ENCODE measurements around the gene KCTD11. TPM values are rescaled to one million over a fixed set of nuclear protein-coding genes. Genes with fewer than 3 reads are reported as not detected.

KCTD11 gene
- total and polyA plus RNA-seq, 2 of the 13 experiments (the other 11 are each of a cell fraction or from before 2014, with no cell fraction given), result 1.6 to 2.6 TPM

DNA sequence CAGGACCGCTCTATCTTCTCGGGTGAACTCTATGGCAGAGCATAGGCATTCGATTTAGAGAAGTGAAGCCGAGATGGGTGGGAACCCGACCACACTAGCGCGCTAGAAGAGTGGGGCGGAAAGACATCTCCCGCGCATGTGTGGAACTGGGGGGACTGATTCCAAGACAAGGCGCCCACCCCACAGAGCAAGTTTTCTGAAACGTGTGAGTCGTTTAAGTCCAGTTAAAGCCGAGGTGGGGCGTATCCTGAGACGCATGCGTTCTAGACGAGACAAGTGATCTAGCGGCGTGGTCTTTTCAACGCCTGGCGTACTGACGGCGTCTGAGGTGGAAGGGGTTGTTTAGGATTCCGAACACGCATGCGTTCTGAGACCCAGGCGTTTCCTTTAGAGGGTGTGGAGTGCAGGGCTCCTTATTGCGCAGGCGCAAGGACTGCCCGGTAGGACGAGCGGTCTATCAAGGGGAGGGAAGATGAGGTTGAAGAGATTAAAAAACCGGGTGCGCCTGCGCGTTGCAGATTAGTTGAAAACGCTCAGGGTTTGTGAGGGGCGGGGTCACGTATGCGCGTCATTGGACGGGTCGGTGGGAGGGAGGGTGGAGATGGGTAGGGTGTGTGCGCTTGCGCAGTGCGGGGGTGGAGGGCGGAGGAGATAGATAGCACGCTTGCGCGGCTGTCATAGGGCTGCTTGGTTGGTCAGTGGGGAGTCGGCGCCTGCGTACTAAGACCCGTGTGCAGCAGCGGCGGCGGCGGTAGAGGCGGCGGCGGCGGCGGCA, 44.9 kb upstream of the KCTD11 start, which contains the start of gene EIF5A (continued):
- TF ChIP-seq FOXP4 (CRISPR knock-in tag; IDR thresholded peaks at IDR 0.05) (peak; percentile 37), REL (CRISPR knock-in tag; conservative IDR thresholded peaks at IDR 0.05) (no peak), ZBTB20 (CRISPR knock-in tag; IDR thresholded peaks at IDR 0.05; ENCODE audit: borderline replicate concordance, low read depth) (0 out of 2 replicates have a peak, but pooled peaks have one; percentile 34), XBP1 (CRISPR knock-in tag; IDR thresholded peaks at IDR 0.05) (no peak), JDP2 (CRISPR knock-in tag; IDR thresholded peaks at IDR 0.05; ENCODE audit: borderline replicate concordance) (no peak), PHF21A (CRISPR knock-in tag; IDR thresholded peaks at IDR 0.05) (peak; percentile 46; the same call in 1 of the 2 replicates), RARG (CRISPR knock-in tag; IDR thresholded peaks at IDR 0.05; ENCODE audit: low read depth) (no peak), GATAD1 (CRISPR knock-in tag; IDR thresholded peaks at IDR 0.05) (peak; percentile 32), ETV6 (CRISPR knock-in tag; conservative IDR thresholded peaks at IDR 0.05) (no peak; the same call in 1 of the 2 replicates), NONO (IDR thresholded peaks at IDR 0.05) (no peak), NONO (CRISPR knock-in tag; conservative IDR thresholded peaks at IDR 0.05) (peak; percentile 64; the same call in 1 of the 2 replicates), NR2F6 (IDR thresholded peaks at IDR 0.05) (no peak), NR2F6 (CRISPR knock-in tag; IDR thresholded peaks at IDR 0.05) (no peak), NFKBIZ (CRISPR knock-in tag; IDR thresholded peaks at IDR 0.05) (no peak), SIN3A (IDR thresholded peaks at IDR 0.05; ENCODE audit: borderline replicate concordance, low read depth, low read length) (peak; percentile 62; the same call in 1 of the 2 replicates), ZBTB14 (CRISPR knock-in tag; IDR thresholded peaks at IDR 0.05) (no peak), KLF9 (CRISPR knock-in tag; IDR thresholded peaks at IDR 0.05; ENCODE audit: low read depth) (no peak), MIER3 (CRISPR knock-in tag; IDR thresholded peaks at IDR 0.05; ENCODE audit: borderline replicate concordance) (no peak), FOXM1 (CRISPR knock-in tag; IDR thresholded peaks at IDR 0.05) (no peak), POLR2AphosphoS5 (IDR thresholded peaks at IDR 0.05; ENCODE audit: low read depth, low read length) (peak; percentile 97), ASH2L (IDR thresholded peaks at IDR 0.05; ENCODE audit: insufficient read length, low read depth, low read length) (peak; percentile 21), ZNF296 (CRISPR knock-in tag; conservative IDR thresholded peaks at IDR 0.05) (no peak), ATM (IDR thresholded peaks at IDR 0.05; ENCODE audit: borderline replicate concordance) (no peak), BHLHE40 (IDR thresholded peaks at IDR 0.05; ENCODE audit: low read length) (no peak), ZNF274 (CRISPR knock-in tag; IDR thresholded peaks at IDR 0.05) (0 out of 2 replicates have a peak, but pooled peaks have one; percentile 61)
- TF ChIP-seq, protein P1, sequence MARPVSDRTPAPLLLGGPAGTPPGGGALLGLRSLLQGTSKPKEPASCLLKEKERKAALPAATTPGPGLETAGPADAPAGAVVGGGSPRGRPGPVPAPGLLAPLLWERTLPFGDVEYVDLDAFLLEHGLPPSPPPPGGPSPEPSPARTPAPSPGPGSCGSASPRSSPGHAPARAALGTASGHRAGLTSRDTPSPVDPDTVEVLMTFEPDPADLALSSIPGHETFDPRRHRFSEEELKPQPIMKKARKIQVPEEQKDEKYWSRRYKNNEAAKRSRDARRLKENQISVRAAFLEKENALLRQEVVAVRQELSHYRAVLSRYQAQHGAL (CRISPR knock-in tag; IDR thresholded peaks at IDR 0.05; ENCODE audit: not compliant biosample characterization), result no peak
- TF ChIP-seq, protein P2, sequence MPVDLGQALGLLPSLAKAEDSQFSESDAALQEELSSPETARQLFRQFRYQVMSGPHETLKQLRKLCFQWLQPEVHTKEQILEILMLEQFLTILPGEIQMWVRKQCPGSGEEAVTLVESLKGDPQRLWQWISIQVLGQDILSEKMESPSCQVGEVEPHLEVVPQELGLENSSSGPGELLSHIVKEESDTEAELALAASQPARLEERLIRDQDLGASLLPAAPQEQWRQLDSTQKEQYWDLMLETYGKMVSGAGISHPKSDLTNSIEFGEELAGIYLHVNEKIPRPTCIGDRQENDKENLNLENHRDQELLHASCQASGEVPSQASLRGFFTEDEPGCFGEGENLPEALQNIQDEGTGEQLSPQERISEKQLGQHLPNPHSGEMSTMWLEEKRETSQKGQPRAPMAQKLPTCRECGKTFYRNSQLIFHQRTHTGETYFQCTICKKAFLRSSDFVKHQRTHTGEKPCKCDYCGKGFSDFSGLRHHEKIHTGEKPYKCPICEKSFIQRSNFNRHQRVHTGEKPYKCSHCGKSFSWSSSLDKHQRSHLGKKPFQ (CRISPR knock-in tag; IDR thresholded peaks at IDR 0.05; ENCODE audit: insufficient replicate concordance), result no peak
